ENCODE measurements around the gene KRT9.

Gene KRT9

GRCh38 chr17:41534899-41535546, 36.8 kb downstream of the KRT9 start:
- no peak overlapping the region for H3K4me3 ChIP-seq (ENCODE audit: low read depth, low read length)
- H3K4me1 ChIP-seq, result peaks cover 59% of the 10 kb centered on the region
- no peaks in the 10 kb centered on the region for H3K9me3 ChIP-seq
- no peak for DNase-seq
- TF ChIP-seq CTCF (IDR thresholded peaks at IDR 0.05; ENCODE audit: low read depth, low read length), result peak; percentile 8; the same call in 1 of the 2 replicates
- H3K36me3 ChIP-seq, result no peaks in the 10 kb centered on the region
- no peaks in the 10 kb centered on the region for H3K27me3 ChIP-seq

- Histone ChIP-seq H3K4me3 (ENCODE audit: low read depth, low read length) (no peak overlapping the region), H3K9me3 (no peaks in the 10 kb centered on the region), H3K4me1 (peaks cover 63% of the 10 kb centered on the region), H3K36me3 (no peaks in the 10 kb centered on the region), H3K27me3 (no peaks in the 10 kb centered on the region)
- no peak for TF ChIP-seq CTCF (IDR thresholded peaks at IDR 0.05; ENCODE audit: low read depth, low read length)
- DNase-seq, result no peak
Observed at GRCh38 chr17:41533613-41534012, 38.2 kb downstream of the KRT9 start.

GRCh38 chr17:41532947-41533570, 38.8 kb downstream of the KRT9 start:
- H3K36me3 ChIP-seq, result no peaks in the 10 kb centered on the region
- TF ChIP-seq CTCF (IDR thresholded peaks at IDR 0.05; ENCODE audit: low read depth, low read length), result no peak
- peaks cover 59% of the 10 kb centered on the region for H3K4me1 ChIP-seq
- DNase-seq, result no peak
- no peaks in the 10 kb centered on the region for H3K9me3 ChIP-seq
- H3K27me3 ChIP-seq, result no peaks in the 10 kb centered on the region
- no peak overlapping the region for H3K4me3 ChIP-seq (ENCODE audit: low read depth, low read length)

GRCh38 chr17:41531993-41532392, 39.9 kb downstream of the KRT9 start:
- Histone ChIP-seq H3K4me3 (ENCODE audit: low read depth, low read length) (no peak overlapping the region), H3K4me1 (peaks cover 49% of the 10 kb centered on the region), H3K9me3 (no peaks in the 10 kb centered on the region), H3K36me3 (no peaks in the 10 kb centered on the region), H3K27me3 (no peaks in the 10 kb centered on the region)
- no peak for DNase-seq
- TF ChIP-seq CTCF (IDR thresholded peaks at IDR 0.05; ENCODE audit: low read depth, low read length), result no peak

GRCh38 chr17:41530062-41531048, 41.5 kb downstream of the KRT9 start:
- no peaks in the 10 kb centered on the region for H3K36me3 ChIP-seq

More at GRCh38 chr17:41530062-41531048, 41.5 kb downstream of the KRT9 start:
- DNase-seq, result peak; percentile 93
- Histone ChIP-seq H3K9me3 (no peaks in the 10 kb centered on the region), H3K27me3 (no peaks in the 10 kb centered on the region), H3K4me3 (ENCODE audit: low read depth, low read length) (peak overlapping the region; percentile 11), H3K4me1 (peaks cover 41% of the 10 kb centered on the region)
- no peak for TF ChIP-seq CTCF (IDR thresholded peaks at IDR 0.05; ENCODE audit: low read depth, low read length)
